ENCODE measurements around the gene PATE2. TPM values are rescaled to one million over a fixed set of nuclear protein-coding genes. Genes with fewer than 3 reads are reported as not detected.

Gene PATE2
- total RNA-seq, 4 donors from 2014 or later = 0.85 TPM; not detected in 3

DNA sequence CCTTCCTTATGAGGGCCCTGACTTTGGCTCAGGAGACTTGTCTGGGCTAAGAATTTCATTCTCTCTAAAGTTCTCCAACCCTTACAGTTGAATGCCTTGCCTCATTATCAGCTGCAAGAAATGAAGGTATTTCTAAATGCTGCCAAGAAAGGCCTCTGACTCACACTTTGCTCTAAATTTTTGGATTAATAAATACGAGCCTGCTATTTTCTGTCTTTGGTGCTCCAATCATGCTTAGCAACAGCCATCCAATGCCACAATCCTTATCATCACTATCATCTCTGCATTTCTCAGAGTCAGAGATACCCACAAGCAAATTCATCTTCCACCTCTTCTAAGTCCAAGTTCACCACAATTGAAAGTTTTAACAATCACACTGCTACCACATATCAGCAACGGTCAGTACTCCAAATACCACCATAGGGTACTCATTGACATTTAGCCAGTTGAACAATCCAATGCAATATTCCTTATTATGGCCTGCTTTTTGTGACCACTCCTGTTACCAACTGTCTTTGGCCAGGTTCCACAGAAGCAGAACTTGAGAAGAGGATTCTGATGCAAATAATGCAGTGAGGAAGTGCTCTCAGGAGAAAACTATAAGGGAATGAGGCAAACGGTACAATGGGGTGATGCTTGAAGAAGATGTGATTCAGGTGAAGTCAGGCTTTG is 5.7 kb downstream of the PATE2 start:
- Histone ChIP-seq H3K36me3 (no peaks in the 10 kb centered on the region), H3K9me3 (no peaks in the 10 kb centered on the region), H3K4me1 (no peaks in the 10 kb centered on the region), H3K4me3 (no peak overlapping the region), H3K27ac (no peak overlapping the region), H3K27me3 (no peaks in the 10 kb centered on the region)
- intact Hi-C loops (cut with DNase I; ENCODE audit: low total_unique reads) = no loop called here
- TF ChIP-seq, protein P1, sequence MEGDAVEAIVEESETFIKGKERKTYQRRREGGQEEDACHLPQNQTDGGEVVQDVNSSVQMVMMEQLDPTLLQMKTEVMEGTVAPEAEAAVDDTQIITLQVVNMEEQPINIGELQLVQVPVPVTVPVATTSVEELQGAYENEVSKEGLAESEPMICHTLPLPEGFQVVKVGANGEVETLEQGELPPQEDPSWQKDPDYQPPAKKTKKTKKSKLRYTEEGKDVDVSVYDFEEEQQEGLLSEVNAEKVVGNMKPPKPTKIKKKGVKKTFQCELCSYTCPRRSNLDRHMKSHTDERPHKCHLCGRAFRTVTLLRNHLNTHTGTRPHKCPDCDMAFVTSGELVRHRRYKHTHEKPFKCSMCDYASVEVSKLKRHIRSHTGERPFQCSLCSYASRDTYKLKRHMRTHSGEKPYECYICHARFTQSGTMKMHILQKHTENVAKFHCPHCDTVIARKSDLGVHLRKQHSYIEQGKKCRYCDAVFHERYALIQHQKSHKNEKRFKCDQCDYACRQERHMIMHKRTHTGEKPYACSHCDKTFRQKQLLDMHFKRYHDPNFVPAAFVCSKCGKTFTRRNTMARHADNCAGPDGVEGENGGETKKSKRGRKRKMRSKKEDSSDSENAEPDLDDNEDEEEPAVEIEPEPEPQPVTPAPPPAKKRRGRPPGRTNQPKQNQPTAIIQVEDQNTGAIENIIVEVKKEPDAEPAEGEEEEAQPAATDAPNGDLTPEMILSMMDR (IDR thresholded peaks at IDR 0.05) = no peak
- TF ChIP-seq POLR2A (IDR thresholded peaks at IDR 0.05) = no peak
- no peak for DNase-seq

DNA sequence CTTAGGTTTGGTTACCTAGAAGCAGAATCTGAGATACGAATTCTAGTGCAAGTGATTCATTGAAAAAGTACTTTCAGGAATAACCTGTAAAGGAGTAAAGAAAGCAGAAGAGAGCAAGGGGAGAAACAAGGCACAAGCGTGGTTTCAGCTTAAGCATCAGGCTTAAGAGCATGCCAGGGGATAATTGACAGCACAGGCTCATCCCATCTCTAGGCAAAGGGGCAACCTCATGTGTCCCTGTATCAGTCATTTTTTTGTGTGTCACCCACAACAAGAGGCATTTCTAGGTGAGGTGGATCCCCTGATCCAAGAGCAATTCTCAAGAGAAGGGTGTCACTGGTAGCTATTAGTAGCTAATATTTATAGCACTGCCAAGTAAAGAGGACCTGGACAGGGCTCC is 8.0 kb downstream of the PATE2 start:
- no peaks in the 10 kb centered on the region for H3K9me3 ChIP-seq
- H3K4me1 ChIP-seq = no peaks in the 10 kb centered on the region
- H3K4me3 ChIP-seq = no peak overlapping the region
- intact Hi-C loops (cut with DNase I; ENCODE audit: low total_unique reads) = no loop called here
- TF ChIP-seq, protein P1 (IDR thresholded peaks at IDR 0.05) = no peak
- no peak for TF ChIP-seq POLR2A (IDR thresholded peaks at IDR 0.05)
- no peaks in the 10 kb centered on the region for H3K36me3 ChIP-seq
- H3K27ac ChIP-seq = no peak overlapping the region
- no peak for DNase-seq
- H3K27me3 ChIP-seq = no peaks in the 10 kb centered on the region

DNA sequence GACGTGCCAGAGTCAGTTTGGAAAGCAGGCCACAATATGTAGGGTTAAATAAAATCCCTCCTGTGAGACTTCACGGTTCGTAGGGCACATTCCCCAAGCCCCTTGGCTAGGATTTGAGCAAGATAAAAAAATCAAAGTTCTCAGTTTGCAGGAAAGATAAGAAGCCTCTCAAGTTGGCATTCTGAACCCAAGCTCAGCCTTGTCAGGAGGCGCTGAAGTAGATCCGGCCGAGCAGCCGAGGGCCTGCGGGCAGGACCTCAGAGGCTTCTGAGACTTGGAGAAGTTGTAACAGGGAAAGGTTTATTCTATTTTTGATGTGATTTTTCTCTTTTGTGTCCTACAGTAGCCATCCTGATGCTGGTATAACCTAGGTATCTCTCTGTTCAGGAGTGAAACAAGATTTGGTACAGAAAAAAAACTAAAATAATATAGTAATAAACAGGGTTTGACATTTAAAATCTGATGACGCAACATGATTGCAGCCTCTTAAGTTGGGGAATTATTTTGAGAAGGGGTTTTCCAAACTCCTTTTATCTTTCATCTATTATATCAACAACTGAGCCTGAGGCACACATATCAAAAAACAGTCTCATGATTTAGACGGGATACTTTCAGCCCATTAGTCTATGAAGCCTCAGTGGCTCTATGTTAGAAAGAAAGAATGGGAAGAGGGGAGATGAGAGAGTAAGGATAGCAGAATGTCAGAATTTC is 10.1 kb downstream of the PATE2 start:
- H3K9me3 ChIP-seq = no peaks in the 10 kb centered on the region
- no peaks in the 10 kb centered on the region for H3K27me3 ChIP-seq
- no peak overlapping the region for H3K27ac ChIP-seq
- H3K4me1 ChIP-seq = no peaks in the 10 kb centered on the region
- TF ChIP-seq, protein P1 (IDR thresholded peaks at IDR 0.05) = no peak
- no peak for TF ChIP-seq POLR2A (IDR thresholded peaks at IDR 0.05)
- no peaks in the 10 kb centered on the region for H3K36me3 ChIP-seq
- no peak for DNase-seq
- intact Hi-C loops (cut with DNase I; ENCODE audit: low total_unique reads) = no loop called here
- no peak overlapping the region for H3K4me3 ChIP-seq

DNA sequence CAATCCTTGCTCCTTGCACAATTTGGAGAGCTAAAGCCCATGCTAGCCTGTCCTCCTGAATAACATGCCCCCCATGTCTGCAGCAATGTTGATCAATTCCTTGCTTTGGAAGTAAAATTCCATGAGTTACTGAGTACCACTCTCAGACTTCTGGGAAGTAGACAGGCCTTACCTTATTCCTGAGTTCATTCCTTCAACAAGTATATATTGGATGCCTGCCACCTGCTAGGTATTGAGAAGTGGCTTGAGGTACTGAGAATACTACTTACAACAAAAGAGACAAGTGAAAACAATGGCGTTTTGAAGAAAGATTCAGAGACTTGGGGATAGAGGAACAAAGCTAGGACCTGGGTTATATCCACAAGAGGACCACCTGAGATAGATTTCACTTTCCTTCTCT is 12.4 kb downstream of the PATE2 start:
- Histone ChIP-seq H3K4me3 (no peak overlapping the region), H3K9me3 (peaks cover 0 to 4% of the 10 kb centered on the region in 2 donors), H3K36me3 (no peaks in the 10 kb centered on the region), H3K27ac (no peak overlapping the region), H3K4me1 (no peaks in the 10 kb centered on the region), H3K27me3 (no peaks in the 10 kb centered on the region)
- intact Hi-C loops (cut with DNase I; ENCODE audit: low total_unique reads) = no loop called here
- no peak for TF ChIP-seq POLR2A (IDR thresholded peaks at IDR 0.05)
- TF ChIP-seq, protein P1 (IDR thresholded peaks at IDR 0.05) = no peak
- DNase-seq = no peak

DNA sequence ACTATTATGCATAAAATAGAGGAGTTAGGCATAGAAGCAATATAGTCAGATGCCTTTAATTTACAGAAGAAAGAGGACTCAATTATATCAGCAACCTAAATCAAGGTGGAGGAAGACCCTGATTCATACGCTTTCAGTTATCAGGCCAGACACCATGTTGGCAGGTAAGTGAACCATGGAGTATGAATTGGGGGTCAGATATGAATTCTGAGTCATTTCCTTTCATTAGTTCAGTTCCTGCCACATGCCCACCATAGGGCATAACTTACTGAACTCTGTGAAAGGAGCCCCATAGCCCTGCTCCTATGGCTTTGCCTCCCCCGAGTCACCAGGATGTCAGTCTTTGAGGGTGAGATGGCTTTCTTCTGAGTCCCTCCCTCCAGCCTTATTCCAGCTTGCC is 15.1 kb downstream of the PATE2 start:
- no peaks in the 10 kb centered on the region for H3K27me3 ChIP-seq
- peaks cover 0 to 4% of the 10 kb centered on the region in 2 donors for H3K9me3 ChIP-seq
- no peak overlapping the region for H3K27ac ChIP-seq
- H3K36me3 ChIP-seq = no peaks in the 10 kb centered on the region
- intact Hi-C loops (cut with DNase I; ENCODE audit: low total_unique reads) = no loop called here
- TF ChIP-seq, protein P1 (IDR thresholded peaks at IDR 0.05) = no peak
- no peak for TF ChIP-seq POLR2A (IDR thresholded peaks at IDR 0.05)
- no peak overlapping the region for H3K4me3 ChIP-seq
- H3K4me1 ChIP-seq = no peaks in the 10 kb centered on the region
- DNase-seq = no peak
